CD4-positive, alpha-beta memory T cell (primary cell): ENCODE measurements around the gene EXD1. TPM values are rescaled to one million over a fixed set of nuclear protein-coding genes. Genes with fewer than 3 reads are reported as not detected.
"Not testable (repeated sequence)": the region's sequence is repeated elsewhere in the genome, so short reads cannot be mapped to it uniquely, and the experiment has no call there.

Experiments
- CTCF ChIA-PET: fragments of 350-600 bp; sonication (Branson Sonifier 250); formaldehyde crosslinking; loops from one replicate; lab custom pipeline; 2021; ENCODE audit warnings: inconsistent platforms; ENCODE audit not compliant: partially characterized antibody; lab: Charles Lee
- POLR2A ChIA-PET: fragments of 350-600 bp; sonication (Branson Sonifier 250); formaldehyde crosslinking; loops from one replicate; lab custom pipeline; 2021; ENCODE audit not compliant: partially characterized antibody; lab: Charles Lee
- DNase-seq, 5 donors: peaks; one replicate each; pipeline versions ENCODE4 v3.0.0 to v3.0.0-alpha.2; 2020 to 2022; ENCODE audit warnings: mixed read lengths in 1 of 5
- H3K27ac ChIP-seq: one replicate; pipeline ENCODE4 v1.7.0; 2013; ENCODE audit warnings: low read depth, low read length
- H3K27me3 ChIP-seq: 2 replicates; pipeline ENCODE4 v1.7.0; 2013; ENCODE audit warnings: mild to moderate bottlenecking, low read length, moderate library complexity; ENCODE audit not compliant: insufficient read depth
- H3K36me3 ChIP-seq: 2 replicates; pipeline ENCODE4 v1.7.0; 2013; ENCODE audit warnings: mild to moderate bottlenecking, low read length, moderate library complexity; ENCODE audit not compliant: insufficient read depth
- H3K4me1 ChIP-seq: 2 replicates; pipeline ENCODE4 v1.7.0; 2013; ENCODE audit warnings: mild to moderate bottlenecking, low read length, moderate library complexity; ENCODE audit not compliant: insufficient read depth
- H3K4me3 ChIP-seq, 2 donors: one replicate each; pipeline ENCODE4 v1.7.0; 2013; ENCODE audit warnings: low read length in 2 of 2, mild to moderate bottlenecking in 1 of 2
- H3K9me3 ChIP-seq, 2 donors: one replicate each; pipeline ENCODE4 v1.7.0; 2013; ENCODE audit warnings: low read length in 2 of 2, control low read depth in 1 of 2; ENCODE audit not compliant: control insufficient read depth in 1 of 2
- H3K27ac Mint-ChIP-seq, 7 donors: one replicate each; pipeline ENCODE4 v1.8.0; 2020 to 2021; ENCODE audit warnings: mixed read lengths in 7 of 7, mild to moderate bottlenecking in 6 of 7, inconsistent platforms in 3 of 7, moderate library complexity in 3 of 7
- H3K27me3 Mint-ChIP-seq, 2 donors: one replicate each; pipeline ENCODE4 v1.8.0; 2020 to 2021; ENCODE audit warnings: mixed read lengths in 2 of 2
- H3K36me3 Mint-ChIP-seq, 2 donors: one replicate each; pipeline ENCODE4 v1.8.0; 2020 to 2021; ENCODE audit warnings: mixed read lengths in 2 of 2, inconsistent platforms in 1 of 2, mild to moderate bottlenecking in 1 of 2
- H3K4me1 Mint-ChIP-seq, 4 donors: one replicate each; pipeline ENCODE4 v1.8.0; 2020 to 2021; ENCODE audit warnings: mixed read lengths in 4 of 4, mild to moderate bottlenecking in 1 of 4
- H3K4me3 Mint-ChIP-seq, 8 donors: one replicate each; pipeline ENCODE4 v1.8.0; 2020 to 2021; ENCODE audit warnings: mixed read lengths in 8 of 8, mild to moderate bottlenecking in 7 of 8, moderate library complexity in 6 of 8, inconsistent platforms in 3 of 8
- H3K9me3 Mint-ChIP-seq, 8 donors: one replicate each; pipeline ENCODE4 v1.8.0; 2020 to 2021; ENCODE audit warnings: mixed read lengths in 8 of 8, mild to moderate bottlenecking in 5 of 8, inconsistent platforms in 3 of 8, moderate library complexity in 1 of 8
- intact Hi-C: fragments of 100-400 bp; cut with micrococcal nuclease; formaldehyde crosslinking; loops from one replicate; pipeline ENCODE4 v1.15.1; 2023
- polyA plus RNA-seq, 2 donors: library from polyadenylated mRNA; unstranded; fragments of 300-500 nt; fragmentation: Illumina TruSeq; gene quantifications; one replicate each; pipeline ENCODE4 v1.2.3, GENCODE V29; 2021
- total RNA-seq, 2 experiments: library from RNA; stranded (reverse); gene quantifications; one replicate each; pipeline ENCODE4 v1.2.3, GENCODE V29; 2021

The EXD1 gene
- total and polyA plus RNA-seq, 4 experiments from 2014 or later = not detected

GRCh38 chr15:41262571-41262970 lies 32.0 kb upstream of the EXD1 start:
- Mint-ChIP-seq H3K27ac (no peak overlapping the region), H3K4me1 (peaks cover 0 to 2% (median 0%) of the 10 kb centered on the region in 4 donors), H3K36me3 (peaks cover 26 to 41% of the 10 kb centered on the region in 2 donors), H3K9me3 (no peaks in the 10 kb centered on the region), H3K27me3 (no peaks in the 10 kb centered on the region), H3K4me3 (no peak overlapping the region)
- CTCF ChIA-PET = no interaction called here
- no peaks in the 10 kb centered on the region for H3K9me3 ChIP-seq
- POLR2A ChIA-PET = no interaction called here
- intact Hi-C loops = no loop called here
- no peak overlapping the region for H3K27ac ChIP-seq
- no peak overlapping the region for H3K4me3 ChIP-seq
- peaks cover 8% of the 10 kb centered on the region for H3K36me3 ChIP-seq
- H3K4me1 ChIP-seq = no peaks in the 10 kb centered on the region
- DNase-seq = no peak
- no peaks in the 10 kb centered on the region for H3K27me3 ChIP-seq

GRCh38 chr15:41260924-41261323 lies 30.4 kb upstream of the EXD1 start:
- CTCF ChIA-PET, H3K27me3 Mint-ChIP-seq, H3K9me3 ChIP-seq, POLR2A ChIA-PET, H3K4me1 Mint-ChIP-seq, H3K27ac Mint-ChIP-seq, intact Hi-C loops, H3K4me3 ChIP-seq, H3K36me3 ChIP-seq, H3K4me1 ChIP-seq, H3K4me3 Mint-ChIP-seq, DNase-seq, H3K27me3 ChIP-seq, H3K27ac ChIP-seq, H3K9me3 Mint-ChIP-seq: not testable (repeated sequence)
- peaks cover 17 to 47% of the 10 kb centered on the region in 2 donors for H3K36me3 Mint-ChIP-seq

- Histone ChIP-seq H3K27ac (no peak overlapping the region), H3K27me3 (no peaks in the 10 kb centered on the region), H3K9me3 (no peaks in the 10 kb centered on the region), H3K36me3 (peaks cover 8% of the 10 kb centered on the region), H3K4me3 (no peak overlapping the region), H3K4me1 (no peaks in the 10 kb centered on the region)
- Mint-ChIP-seq H3K9me3 (no peaks in the 10 kb centered on the region), H3K27me3 (no peaks in the 10 kb centered on the region), H3K27ac (no peak overlapping the region), H3K4me1 (no peaks in the 10 kb centered on the region), H3K4me3 (no peak overlapping the region), H3K36me3 (peaks cover 17 to 47% of the 10 kb centered on the region in 2 donors)
- no peak for DNase-seq
- POLR2A ChIA-PET = no interaction called here
- intact Hi-C loops = no loop called here
- CTCF ChIA-PET = interaction anchor here (1.2 kb wide), 1 partner anchor 8 kb away, joined by 3 read pairs; no protein-coding TSS in a partner anchor
These were observed 29.1 kb upstream of the EXD1 start for GRCh38 chr15:41259546-41260189.

- H3K4me3 Mint-ChIP-seq = no peak overlapping the region
These were observed 28.4 kb upstream of the EXD1 start for GRCh38 chr15:41258750-41259471.

GRCh38 chr15:41256577-41257038 lies 26.1 kb upstream of the EXD1 start:
- no peak overlapping the region for H3K4me3 Mint-ChIP-seq
- no peaks in the 10 kb centered on the region for H3K9me3 ChIP-seq
- H3K4me3 ChIP-seq = no peak overlapping the region
- ChIA-PET CTCF (interaction anchor here (1.6 kb wide), 1 partner anchor 26 kb away, joined by 3 read pairs; the partner anchor contains the start of gene CHP1), POLR2A (no interaction called here)
- no peaks in the 10 kb centered on the region for H3K4me1 Mint-ChIP-seq
- no peak overlapping the region for H3K27ac Mint-ChIP-seq
- H3K27ac ChIP-seq = no peak overlapping the region
- no peaks in the 10 kb centered on the region for H3K4me1 ChIP-seq
- intact Hi-C loops = no loop called here
- peaks cover 10 to 38% of the 10 kb centered on the region in 2 donors for H3K36me3 Mint-ChIP-seq
- no peaks in the 10 kb centered on the region for H3K27me3 ChIP-seq
- no peaks in the 10 kb centered on the region for H3K27me3 Mint-ChIP-seq
- DNase-seq = no peak
- H3K36me3 ChIP-seq = no peaks in the 10 kb centered on the region
- H3K9me3 Mint-ChIP-seq = peaks cover 0 to 1% (median 0%) of the 10 kb centered on the region in 8 donors

More at GRCh38 chr15:41258750-41259471, 28.4 kb upstream of the EXD1 start:
- POLR2A ChIA-PET = no interaction called here
- H3K27me3 ChIP-seq = no peaks in the 10 kb centered on the region
- no peak overlapping the region for H3K4me3 ChIP-seq
- no peaks in the 10 kb centered on the region for H3K4me1 ChIP-seq
- Mint-ChIP-seq H3K27me3 (no peaks in the 10 kb centered on the region), H3K36me3 (peaks cover 21 to 50% of the 10 kb centered on the region in 2 donors), H3K27ac (no peak overlapping the region), H3K4me1 (no peaks in the 10 kb centered on the region), H3K9me3 (no peaks in the 10 kb centered on the region)
- CTCF ChIA-PET = interaction anchor here (1.2 kb wide), 1 partner anchor 9 kb away, joined by 3 read pairs; no protein-coding TSS in a partner anchor
- H3K9me3 ChIP-seq = no peaks in the 10 kb centered on the region
- peaks cover 8% of the 10 kb centered on the region for H3K36me3 ChIP-seq
- DNase-seq = no peak
- H3K27ac ChIP-seq = no peak overlapping the region
- intact Hi-C loops = no loop called here

GRCh38 chr15:41256103-41256502 lies 25.5 kb upstream of the EXD1 start:
- Mint-ChIP-seq H3K27ac (no peak overlapping the region), H3K27me3 (no peaks in the 10 kb centered on the region), H3K36me3 (peaks cover 10 to 38% of the 10 kb centered on the region in 2 donors), H3K4me3 (no peak overlapping the region), H3K4me1 (no peaks in the 10 kb centered on the region), H3K9me3 (peaks cover 0 to 1% (median 0%) of the 10 kb centered on the region in 8 donors)
- H3K36me3 ChIP-seq = no peaks in the 10 kb centered on the region
- ChIA-PET POLR2A (no interaction called here), CTCF (interaction anchor here (1.6 kb wide), 1 partner anchor 25 kb away, joined by 3 read pairs; the partner anchor contains the start of gene CHP1)
- no peaks in the 10 kb centered on the region for H3K9me3 ChIP-seq
- no peak overlapping the region for H3K4me3 ChIP-seq
- no peaks in the 10 kb centered on the region for H3K4me1 ChIP-seq
- no peaks in the 10 kb centered on the region for H3K27me3 ChIP-seq
- intact Hi-C loops = no loop called here
- no peak overlapping the region for H3K27ac ChIP-seq
- no peak for DNase-seq

GRCh38 chr15:41254560-41254959 lies 24.0 kb upstream of the EXD1 start:
- CTCF ChIA-PET = no interaction called here
- H3K9me3 ChIP-seq = no peaks in the 10 kb centered on the region
- no peak overlapping the region for H3K27ac Mint-ChIP-seq

More at GRCh38 chr15:41254560-41254959, 24.0 kb upstream of the EXD1 start:
- Mint-ChIP-seq H3K36me3 (peaks cover 10 to 33% of the 10 kb centered on the region in 2 donors), H3K9me3 (peaks cover 0 to 1% (median 0%) of the 10 kb centered on the region in 8 donors), H3K4me3 (no peak overlapping the region), H3K4me1 (no peaks in the 10 kb centered on the region), H3K27me3 (no peaks in the 10 kb centered on the region)
- no peak for DNase-seq
- Histone ChIP-seq H3K36me3 (no peaks in the 10 kb centered on the region), H3K27me3 (no peaks in the 10 kb centered on the region), H3K27ac (no peak overlapping the region), H3K4me3 (no peak overlapping the region), H3K4me1 (no peaks in the 10 kb centered on the region)
- intact Hi-C loops = no loop called here
- POLR2A ChIA-PET = no interaction called here
